ENCODE data around the gene MYH8.

MYH8 gene

GRCh38 chr17:10360578-10360977, 61.2 kb downstream of the MYH8 start:
- H3K27ac ChIP-seq (replicated peaks): no peak overlapping the region
- TF ChIP-seq GABPA (IDR thresholded peaks at IDR 0.05; ENCODE audit: low read depth) (no peak), SPI1 (IDR thresholded peaks at IDR 0.05; ENCODE audit: borderline replicate concordance, low read depth) (no peak), POLR2AphosphoS5 (IDR thresholded peaks at IDR 0.05; ENCODE audit: low read depth) (no peak), CTCF (IDR thresholded peaks at IDR 0.05; ENCODE audit: insufficient read depth, low read length) (no peak)
- TF ChIP-seq, protein P1, sequence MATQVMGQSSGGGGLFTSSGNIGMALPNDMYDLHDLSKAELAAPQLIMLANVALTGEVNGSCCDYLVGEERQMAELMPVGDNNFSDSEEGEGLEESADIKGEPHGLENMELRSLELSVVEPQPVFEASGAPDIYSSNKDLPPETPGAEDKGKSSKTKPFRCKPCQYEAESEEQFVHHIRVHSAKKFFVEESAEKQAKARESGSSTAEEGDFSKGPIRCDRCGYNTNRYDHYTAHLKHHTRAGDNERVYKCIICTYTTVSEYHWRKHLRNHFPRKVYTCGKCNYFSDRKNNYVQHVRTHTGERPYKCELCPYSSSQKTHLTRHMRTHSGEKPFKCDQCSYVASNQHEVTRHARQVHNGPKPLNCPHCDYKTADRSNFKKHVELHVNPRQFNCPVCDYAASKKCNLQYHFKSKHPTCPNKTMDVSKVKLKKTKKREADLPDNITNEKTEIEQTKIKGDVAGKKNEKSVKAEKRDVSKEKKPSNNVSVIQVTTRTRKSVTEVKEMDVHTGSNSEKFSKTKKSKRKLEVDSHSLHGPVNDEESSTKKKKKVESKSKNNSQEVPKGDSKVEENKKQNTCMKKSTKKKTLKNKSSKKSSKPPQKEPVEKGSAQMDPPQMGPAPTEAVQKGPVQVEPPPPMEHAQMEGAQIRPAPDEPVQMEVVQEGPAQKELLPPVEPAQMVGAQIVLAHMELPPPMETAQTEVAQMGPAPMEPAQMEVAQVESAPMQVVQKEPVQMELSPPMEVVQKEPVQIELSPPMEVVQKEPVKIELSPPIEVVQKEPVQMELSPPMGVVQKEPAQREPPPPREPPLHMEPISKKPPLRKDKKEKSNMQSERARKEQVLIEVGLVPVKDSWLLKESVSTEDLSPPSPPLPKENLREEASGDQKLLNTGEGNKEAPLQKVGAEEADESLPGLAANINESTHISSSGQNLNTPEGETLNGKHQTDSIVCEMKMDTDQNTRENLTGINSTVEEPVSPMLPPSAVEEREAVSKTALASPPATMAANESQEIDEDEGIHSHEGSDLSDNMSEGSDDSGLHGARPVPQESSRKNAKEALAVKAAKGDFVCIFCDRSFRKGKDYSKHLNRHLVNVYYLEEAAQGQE (IDR thresholded peaks at IDR 0.05; ENCODE audit: insufficient replicate concordance, low read depth): no peak
- DNase-seq (ENCODE audit: low read depth in 1 of 2, low spot score in 1 of 2): no peak
- H3K27me3 ChIP-seq (ENCODE audit: insufficient read depth, poor library complexity, severe bottlenecking): no peaks in the 10 kb centered on the region
- H3K4me3 ChIP-seq (replicated peaks; ENCODE audit: insufficient read depth, low read length): no peak overlapping the region

GRCh38 chr17:10357768-10358167, 64.0 kb downstream of the MYH8 start:
- Histone ChIP-seq H3K27me3 (ENCODE audit: insufficient read depth, poor library complexity, severe bottlenecking) (no peaks in the 10 kb centered on the region), H3K27ac (replicated peaks) (no peak overlapping the region), H3K4me3 (replicated peaks; ENCODE audit: insufficient read depth, low read length) (no peak overlapping the region)
- TF ChIP-seq CTCF (IDR thresholded peaks at IDR 0.05; ENCODE audit: insufficient read depth, low read length): peak; percentile 0
- TF ChIP-seq POLR2AphosphoS5 (IDR thresholded peaks at IDR 0.05; ENCODE audit: low read depth): no peak
- TF ChIP-seq, protein P1 (IDR thresholded peaks at IDR 0.05; ENCODE audit: insufficient replicate concordance, low read depth): no peak
- TF ChIP-seq SPI1 (IDR thresholded peaks at IDR 0.05; ENCODE audit: borderline replicate concordance, low read depth): no peak
- no peak for TF ChIP-seq GABPA (IDR thresholded peaks at IDR 0.05; ENCODE audit: low read depth)
- no peak for DNase-seq (ENCODE audit: low read depth in 1 of 2, low spot score in 1 of 2)

- TF ChIP-seq CTCF (IDR thresholded peaks at IDR 0.05; ENCODE audit: insufficient read depth, low read length): no peak
- TF ChIP-seq SPI1 (IDR thresholded peaks at IDR 0.05; ENCODE audit: borderline replicate concordance, low read depth): no peak
- Histone ChIP-seq H3K4me3 (replicated peaks; ENCODE audit: insufficient read depth, low read length) (no peak overlapping the region), H3K27me3 (ENCODE audit: insufficient read depth, poor library complexity, severe bottlenecking) (no peaks in the 10 kb centered on the region), H3K27ac (replicated peaks) (no peak overlapping the region)
- no peak for DNase-seq (ENCODE audit: low read depth in 1 of 2, low spot score in 1 of 2)
Observed at GRCh38 chr17:10354651-10355050, 67.1 kb downstream of the MYH8 start.

DNA sequence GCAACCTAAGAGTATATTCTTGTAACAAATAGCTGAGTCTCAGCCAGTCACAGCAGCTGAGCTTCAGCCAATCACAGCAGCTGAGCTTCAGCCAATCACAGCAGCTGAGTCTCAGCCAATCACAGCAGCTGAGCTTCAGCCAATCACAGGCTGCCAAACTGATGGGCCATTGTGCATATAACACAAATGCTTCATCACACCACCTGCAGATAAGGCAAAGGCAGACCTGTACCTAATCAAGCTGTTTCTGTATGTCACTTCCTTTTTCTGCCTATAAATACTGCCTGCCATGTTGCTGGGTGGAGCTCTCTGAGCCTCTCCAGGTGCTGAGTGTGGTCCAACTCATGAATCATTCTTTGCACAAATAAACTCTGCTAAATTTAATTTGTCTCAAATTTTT, 68.9 kb downstream of the MYH8 start:
- H3K27me3 ChIP-seq (ENCODE audit: insufficient read depth, poor library complexity, severe bottlenecking): no peaks in the 10 kb centered on the region
- H3K4me3 ChIP-seq (replicated peaks; ENCODE audit: insufficient read depth, low read length): no peak overlapping the region
- TF ChIP-seq SPI1 (IDR thresholded peaks at IDR 0.05; ENCODE audit: borderline replicate concordance, low read depth): no peak
- TF ChIP-seq CTCF (IDR thresholded peaks at IDR 0.05; ENCODE audit: insufficient read depth, low read length): no peak
- TF ChIP-seq, protein P1 (IDR thresholded peaks at IDR 0.05; ENCODE audit: insufficient replicate concordance, low read depth): no peak
- TF ChIP-seq GABPA (IDR thresholded peaks at IDR 0.05; ENCODE audit: low read depth): no peak
- TF ChIP-seq POLR2AphosphoS5 (IDR thresholded peaks at IDR 0.05; ENCODE audit: low read depth): no peak
- H3K27ac ChIP-seq (replicated peaks): no peak overlapping the region
- DNase-seq (ENCODE audit: low read depth in 1 of 2, low spot score in 1 of 2): no peak

Measured in HL-60 (cell line).